Lung (tissue), 12 donors: ENCODE data around the gene MR1. TPM values are rescaled to one million over a fixed set of nuclear protein-coding genes. Genes with fewer than 3 reads are reported as not detected.

Experiments
- ATAC-seq: fragments of 200-7000 bp; cut with Tn5 transposase; one replicate; pipeline ENCODE4 v1.9.1; 2020; ENCODE audit warnings: moderate number of reproducible peaks; ENCODE audit not compliant: insufficient read depth, low FRiP score
- DNase-seq, 3 donors: peaks; one replicate each; pipeline ENCODE4 v3.0.0-alpha.2; 2013 to 2017
- H3K27ac ChIP-seq, 2 donors: one replicate each; pipeline ENCODE4 v1.5.1; 2013; ENCODE audit warnings: mild to moderate bottlenecking in 2 of 2, moderate library complexity in 2 of 2, control low read depth in 1 of 2, inconsistent platforms in 1 of 2, low read depth in 1 of 2, low read length in 1 of 2
- H3K27me3 ChIP-seq, 3 donors: one replicate each; pipeline ENCODE4 v1.5.1; 2013; ENCODE audit warnings: low read length in 2 of 3; ENCODE audit not compliant: control insufficient read depth in 3 of 3, insufficient read depth in 3 of 3
- H3K36me3 ChIP-seq, 4 donors: one replicate each; pipeline ENCODE4 v1.5.1; 2013; ENCODE audit warnings: low read length in 4 of 4, mild to moderate bottlenecking in 1 of 4, moderate library complexity in 1 of 4; ENCODE audit not compliant: control insufficient read depth in 4 of 4, insufficient read depth in 4 of 4
- H3K4me1 ChIP-seq, 5 donors: one replicate each; pipeline ENCODE4 v1.5.1; 2013; ENCODE audit warnings: low read length in 5 of 5, mild to moderate bottlenecking in 2 of 5, moderate library complexity in 1 of 5; ENCODE audit not compliant: control insufficient read depth in 5 of 5, insufficient read depth in 5 of 5
- H3K4me3 ChIP-seq: one replicate; pipeline ENCODE4 v1.5.1; 2013; ENCODE audit warnings: mild to moderate bottlenecking, control low read depth, moderate library complexity
- H3K9ac ChIP-seq, 2 donors: one replicate each; pipeline ENCODE4 v1.5.1; 2013; ENCODE audit warnings: low read length in 2 of 2, control low read depth in 1 of 2; ENCODE audit not compliant: insufficient read depth in 1 of 2
- H3K9me3 ChIP-seq, 4 donors: one replicate each; pipeline ENCODE4 v1.5.1; 2013; ENCODE audit warnings: low read length in 3 of 4, mild to moderate bottlenecking in 1 of 4, moderate library complexity in 1 of 4; ENCODE audit not compliant: control insufficient read depth in 4 of 4, insufficient read depth in 3 of 4
- WGBS, 2 donors: extraction: QIAGEN DNeasy Blood & Tissue Kit; methylation state at CpG; one replicate each; pipeline ENCODE4 v1.1.7; 2013; 5-methylcytosine and 5-hydroxymethylcytosine counted together
- polyA plus RNA-seq, 2 donors: library from polyadenylated mRNA; stranded (reverse); fragments of 200-250 nt; gene quantifications; one replicate each; pipeline ENCODE4 v1.2.1, GENCODE V29; 2013
- total RNA-seq, 2 donors: library from RNA; depleted of rRNA in 1 of 2; stranded (reverse); fragments of >200 nt in 1 of 2; gene quantifications; one replicate each; pipeline ENCODE4 v1.2.1, GENCODE V29; 2014 to 2021
- TF ChIP-seq, protein P1 (sequence below): IDR thresholded peaks from 2 replicates; pipeline ENCODE4 v1.5.1; 2012; ENCODE audit warnings: mild to moderate bottlenecking; ENCODE audit errors: control extremely low read depth, extremely low read depth
- donor health status: control.
- donor health status: control.
- donor health status: Bipolar disorder and iron deficiency.
- donor health status: healthy.
- donor health status: DM: yes; HTN: yes; CAD: no.

The MR1 gene
- total and polyA plus RNA-seq, 4 donors, result 8.1 to 31.0 (median 23.9) TPM

- no peaks in the 10 kb centered on the region for H3K36me3 ChIP-seq
- WGBS, 2 donors, result 27 to 33% methylated on average over 6 of the region's 6 CpGs
- no peak overlapping the region for H3K27ac ChIP-seq
- TF ChIP-seq, protein P1, sequence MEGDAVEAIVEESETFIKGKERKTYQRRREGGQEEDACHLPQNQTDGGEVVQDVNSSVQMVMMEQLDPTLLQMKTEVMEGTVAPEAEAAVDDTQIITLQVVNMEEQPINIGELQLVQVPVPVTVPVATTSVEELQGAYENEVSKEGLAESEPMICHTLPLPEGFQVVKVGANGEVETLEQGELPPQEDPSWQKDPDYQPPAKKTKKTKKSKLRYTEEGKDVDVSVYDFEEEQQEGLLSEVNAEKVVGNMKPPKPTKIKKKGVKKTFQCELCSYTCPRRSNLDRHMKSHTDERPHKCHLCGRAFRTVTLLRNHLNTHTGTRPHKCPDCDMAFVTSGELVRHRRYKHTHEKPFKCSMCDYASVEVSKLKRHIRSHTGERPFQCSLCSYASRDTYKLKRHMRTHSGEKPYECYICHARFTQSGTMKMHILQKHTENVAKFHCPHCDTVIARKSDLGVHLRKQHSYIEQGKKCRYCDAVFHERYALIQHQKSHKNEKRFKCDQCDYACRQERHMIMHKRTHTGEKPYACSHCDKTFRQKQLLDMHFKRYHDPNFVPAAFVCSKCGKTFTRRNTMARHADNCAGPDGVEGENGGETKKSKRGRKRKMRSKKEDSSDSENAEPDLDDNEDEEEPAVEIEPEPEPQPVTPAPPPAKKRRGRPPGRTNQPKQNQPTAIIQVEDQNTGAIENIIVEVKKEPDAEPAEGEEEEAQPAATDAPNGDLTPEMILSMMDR, result peak; percentile 62
- peaks cover 0 to 4% (median 3%) of the 10 kb centered on the region in 5 donors for H3K4me1 ChIP-seq
- H3K4me3 ChIP-seq, result no peak overlapping the region
- ATAC-seq, result no peak
- DNase-seq, result peak; percentile 40 to 59 (median 45)
- H3K27me3 ChIP-seq, result no peaks in the 10 kb centered on the region
- H3K9ac ChIP-seq, result no peak overlapping the region
- no peaks in the 10 kb centered on the region for H3K9me3 ChIP-seq
Measured at GRCh38 chr1:181083842-181084605, 50.2 kb downstream of the MR1 start.

DNA sequence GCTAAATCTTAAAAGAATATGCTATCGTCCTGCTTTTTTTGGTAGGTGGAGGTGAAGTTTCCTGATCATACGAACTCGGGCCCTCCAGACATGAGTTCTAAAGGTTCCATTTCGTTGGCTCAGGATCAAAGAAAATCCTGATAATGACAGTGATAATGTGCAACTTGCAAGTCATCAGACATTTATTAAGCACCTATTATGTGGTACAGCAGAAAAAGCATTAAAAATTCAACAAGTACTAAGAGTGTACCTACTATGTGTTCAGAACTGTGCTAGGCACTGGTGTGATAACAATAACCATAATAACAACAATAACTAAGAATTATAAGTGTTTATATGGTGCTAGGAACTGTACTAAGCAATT lies 50.8 kb downstream of the MR1 start:
- Histone ChIP-seq H3K9ac (no peak overlapping the region), H3K27me3 (no peaks in the 10 kb centered on the region), H3K9me3 (no peaks in the 10 kb centered on the region), H3K4me3 (no peak overlapping the region), H3K4me1 (peaks cover 0 to 4% (median 3%) of the 10 kb centered on the region in 5 donors), H3K36me3 (no peaks in the 10 kb centered on the region), H3K27ac (no peak overlapping the region)
- DNase-seq (no peak), ATAC-seq (no peak)
- WGBS, 2 donors, result 31 to 34% methylated on average over 4 of the region's 4 CpGs
- TF ChIP-seq, protein P1, result no peak

GRCh38 chr1:181086091-181086490 lies 52.3 kb downstream of the MR1 start:
- 92 to 97% methylated on average over 1 of the region's 1 CpG for WGBS, 2 donors
- ATAC-seq (no peak), DNase-seq (no peak)
- TF ChIP-seq, protein P1, result no peak
- H3K9ac ChIP-seq, result no peak overlapping the region
- no peak overlapping the region for H3K27ac ChIP-seq
- H3K36me3 ChIP-seq, result no peaks in the 10 kb centered on the region
- peaks cover 0 to 15% (median 3%) of the 10 kb centered on the region in 5 donors for H3K4me1 ChIP-seq
- H3K27me3 ChIP-seq, result no peaks in the 10 kb centered on the region
- H3K9me3 ChIP-seq, result no peaks in the 10 kb centered on the region
- H3K4me3 ChIP-seq, result no peak overlapping the region
